NCI-H2171 treated with DMSO at 0.1 percent for 48 hours (cell line): ENCODE measurements around the gene MRFAP1.
"Not testable (repeated sequence)": the region's sequence is repeated elsewhere in the genome, so short reads cannot be mapped to it uniquely, and the experiment has no call there.

ENCODE experiments used
- DNase-seq: peaks from one replicate; lab custom pipeline; 2025; lab: John Stamatoyannopoulos, UW

Gene MRFAP1

DNA sequence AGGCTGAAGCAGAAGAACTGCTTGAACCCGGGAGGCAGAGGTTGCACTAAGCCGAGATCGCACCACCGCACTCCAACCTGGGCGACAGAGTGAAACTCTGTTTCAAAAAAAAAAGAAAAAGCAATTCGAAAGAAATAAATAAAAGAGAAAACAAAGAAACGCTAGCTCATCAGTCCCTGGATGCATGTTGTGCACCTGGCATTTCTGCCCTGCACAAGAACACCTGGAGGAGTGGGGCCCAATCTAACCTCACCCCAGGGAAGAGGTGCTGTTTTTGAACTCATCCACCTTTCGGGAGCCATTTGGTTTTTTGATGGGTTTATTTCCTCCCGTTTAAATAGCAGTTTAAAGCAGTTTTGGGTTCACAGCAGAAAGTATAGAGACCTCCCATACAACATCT lies 5.7 kb upstream of the MRFAP1 start:
- DNase-seq: no peak

DNA sequence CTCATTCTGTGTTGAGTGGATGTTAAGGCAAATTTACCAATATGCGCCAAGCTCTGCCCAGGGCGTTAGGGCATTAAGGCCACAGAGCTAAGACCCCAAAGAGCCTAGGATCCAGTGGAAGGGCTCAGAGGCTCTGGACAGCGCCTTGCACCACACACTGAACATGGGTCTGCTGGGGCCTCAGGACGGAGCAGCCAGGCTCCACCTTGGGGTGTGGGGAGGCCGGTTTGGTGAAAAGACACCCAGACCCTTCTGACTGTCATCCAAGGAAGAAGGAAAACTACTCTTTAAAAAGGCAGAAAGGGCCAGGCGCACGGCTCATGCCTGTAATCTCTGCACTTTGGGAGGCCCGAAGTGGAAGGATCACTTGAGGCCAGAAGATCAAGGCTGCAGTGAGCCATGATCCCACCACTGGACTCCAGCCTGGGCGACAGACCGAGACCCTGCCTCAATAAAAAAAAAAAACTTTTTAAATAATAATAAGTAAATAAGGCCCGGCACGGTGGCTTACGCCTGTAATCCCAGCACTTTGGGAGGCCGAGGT lies 1.3 kb upstream of the MRFAP1 start:
- DNase-seq: no peak

- DNase-seq: no peak
Observed at GRCh38 chr4:6641164-6641970, 882 bp downstream of the MRFAP1 start.

GRCh38 chr4:6641971-6642320 lies 1.5 kb downstream of the MRFAP1 start:
- no peak for DNase-seq

GRCh38 chr4:6643141-6643847 lies 2.8 kb downstream of the MRFAP1 start:
- DNase-seq: no peak

GRCh38 chr4:6644792-6645530 lies 4.5 kb downstream of the MRFAP1 start:
- no peak for DNase-seq

DNA sequence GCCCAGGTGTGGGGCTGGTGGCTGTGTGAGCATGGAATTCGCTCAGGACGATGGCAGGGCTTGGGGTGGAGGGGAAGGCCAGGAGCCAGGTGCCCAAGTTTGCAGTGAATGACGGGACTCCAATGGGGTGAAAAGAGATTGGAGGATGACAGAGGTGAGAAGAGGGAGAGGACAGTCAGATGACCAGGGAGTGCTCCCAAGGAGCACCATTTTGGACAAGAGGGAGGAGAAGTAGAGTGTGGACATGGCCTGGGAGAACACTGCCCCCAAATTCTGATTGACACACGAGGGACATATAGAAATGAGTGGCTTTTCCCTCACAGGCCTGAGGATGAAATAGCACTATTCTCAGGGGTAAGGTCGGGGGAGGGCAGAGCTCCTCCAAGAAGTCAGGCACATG lies 6.7 kb downstream of the MRFAP1 start:
- DNase-seq: no peak

DNA sequence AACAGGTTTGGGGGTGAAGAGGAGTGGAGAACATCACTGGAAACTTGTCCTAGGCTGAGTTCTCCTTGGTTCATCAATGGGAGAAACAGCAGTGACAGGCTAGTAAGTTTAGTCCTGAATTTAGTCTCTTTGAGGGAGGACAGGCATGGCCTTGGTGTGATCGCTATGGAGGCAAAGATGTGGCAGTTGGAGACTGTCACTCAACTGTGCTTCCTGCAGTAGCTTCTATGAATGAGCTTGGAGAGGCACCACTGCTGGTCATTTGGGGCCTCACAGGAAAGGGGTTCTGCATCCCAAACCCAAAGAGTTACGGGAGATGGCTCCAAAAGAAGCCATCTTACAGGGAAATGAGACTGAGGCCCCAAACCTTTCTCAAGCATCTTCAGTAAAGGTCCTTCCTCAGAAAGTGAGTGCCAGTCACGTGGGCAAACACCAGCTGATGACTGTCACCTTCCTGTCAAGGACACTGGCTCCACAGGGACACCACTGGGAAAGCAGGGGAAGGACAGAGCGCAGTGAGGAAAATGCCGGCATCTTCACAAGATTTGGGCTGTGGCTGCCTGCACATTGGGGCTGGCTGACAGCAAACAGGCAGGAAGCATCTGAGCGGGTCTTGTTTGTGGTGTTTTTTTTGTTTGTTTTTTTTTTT lies 7.2 kb downstream of the MRFAP1 start:
- DNase-seq: no peak

- DNase-seq: no peak
Observed at GRCh38 chr4:6649216-6649615, 8.7 kb downstream of the MRFAP1 start.

- not testable (repeated sequence) for DNase-seq
Observed at GRCh38 chr4:6654211-6654610, 13.7 kb downstream of the MRFAP1 start.

GRCh38 chr4:6655291-6655690 lies 14.8 kb downstream of the MRFAP1 start:
- not testable (repeated sequence) for DNase-seq

DNA sequence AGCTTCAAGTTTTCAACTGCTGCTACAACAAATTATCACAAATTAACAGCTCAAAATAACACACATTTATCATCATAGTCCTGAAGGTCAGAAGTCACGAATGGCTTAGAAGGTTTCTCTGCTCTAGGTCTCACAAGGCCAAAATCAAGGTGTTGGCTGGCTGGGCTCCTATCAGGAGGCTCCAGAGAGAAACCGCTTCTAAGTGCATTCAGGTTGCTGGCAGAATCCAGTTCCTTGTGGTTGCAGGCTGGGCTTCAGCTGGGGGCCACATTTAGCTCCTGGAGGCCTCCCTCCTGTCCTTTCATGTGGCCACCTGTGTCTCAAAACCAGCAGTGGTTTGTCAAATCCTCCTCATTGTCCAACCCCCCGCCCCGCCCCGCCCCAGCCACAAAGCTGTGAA lies 15.4 kb downstream of the MRFAP1 start:
- DNase-seq: no peak

- no peak for DNase-seq
Observed at GRCh38 chr4:6657242-6658208, 17.0 kb downstream of the MRFAP1 start.

- no peak for DNase-seq
Observed at GRCh38 chr4:6658209-6658595, 17.7 kb downstream of the MRFAP1 start.

- no peak for DNase-seq
Observed at GRCh38 chr4:6658597-6659075, 18.2 kb downstream of the MRFAP1 start.

DNA sequence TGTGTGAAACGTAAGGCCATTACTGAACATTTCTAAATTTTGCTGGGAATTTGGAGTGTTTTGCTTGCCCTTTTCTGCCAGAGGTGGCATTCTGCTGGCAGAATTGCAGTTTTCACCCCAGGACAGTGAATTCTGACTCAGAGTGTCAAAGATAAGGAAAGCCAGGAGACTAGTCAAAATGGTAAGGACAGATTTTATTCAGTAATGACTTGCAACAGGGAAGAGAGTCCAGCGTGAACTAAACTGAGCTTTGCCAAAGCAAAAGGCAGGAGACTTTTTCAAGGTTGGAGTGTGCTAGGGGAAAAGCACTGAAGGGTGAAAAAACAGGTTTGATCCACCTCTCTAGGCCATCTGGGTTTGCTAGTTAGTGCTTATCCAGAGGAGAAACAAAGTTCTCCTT lies 19.4 kb downstream of the MRFAP1 start:
- DNase-seq: no peak

- no peak for DNase-seq
Observed at GRCh38 chr4:6660430-6660829, 19.9 kb downstream of the MRFAP1 start.

- DNase-seq: no peak
Observed at GRCh38 chr4:6662591-6662990, 22.1 kb downstream of the MRFAP1 start.

DNA sequence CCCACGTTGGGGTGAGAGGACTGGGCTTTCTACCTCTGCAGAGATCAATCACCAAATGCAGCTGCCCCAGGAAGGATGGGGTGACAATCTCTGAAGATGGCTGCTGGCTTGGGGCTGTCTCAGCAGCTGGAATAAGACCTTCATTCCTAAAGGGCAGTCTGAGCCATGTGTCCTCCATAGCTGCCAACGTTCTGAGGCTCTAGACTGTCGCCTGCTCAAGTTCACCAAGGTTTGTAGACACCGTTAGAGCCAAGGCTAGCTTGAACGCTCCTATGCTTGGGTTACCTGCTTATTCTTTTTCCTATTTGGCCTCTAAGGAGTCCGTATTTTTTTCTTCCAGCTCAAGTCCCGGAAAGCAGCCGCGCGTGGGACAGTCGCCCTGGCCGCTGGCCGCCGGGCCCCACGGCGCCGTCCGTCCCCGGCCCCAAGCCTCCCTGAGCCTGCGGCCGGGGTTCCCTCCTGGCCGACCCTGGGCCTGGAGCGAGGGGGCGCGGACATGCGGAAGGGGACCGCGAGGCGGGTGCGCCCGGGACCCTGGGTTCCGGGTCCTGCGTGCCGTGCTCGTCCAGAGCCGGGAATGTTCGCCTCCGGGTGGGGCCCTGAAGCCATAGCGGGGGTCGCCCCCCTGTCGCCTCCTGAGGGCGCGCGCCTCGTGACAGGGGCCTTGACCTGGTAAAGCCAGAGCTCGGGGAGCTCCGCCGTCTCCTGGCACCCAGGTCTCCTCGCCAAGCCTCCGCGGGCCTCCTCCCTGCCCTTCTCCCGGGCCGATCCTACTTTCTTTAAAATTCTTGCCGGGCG lies 23.3 kb downstream of the MRFAP1 start:
- DNase-seq: no peak

DNA sequence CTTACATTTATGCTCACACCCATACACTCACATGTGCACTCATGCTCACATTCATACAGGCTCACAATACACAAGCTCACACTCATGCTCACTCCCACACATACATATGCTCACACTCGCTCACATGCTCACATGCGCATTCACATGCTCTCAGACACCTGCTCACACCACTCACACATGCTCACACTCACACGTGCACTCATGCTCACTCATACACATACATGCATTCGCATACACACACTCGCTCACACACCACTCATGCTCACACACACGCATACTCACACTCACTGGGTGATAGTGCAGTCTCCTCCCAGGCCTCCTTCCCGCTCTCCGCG lies 24.8 kb downstream of the MRFAP1 start:
- no peak for DNase-seq
